GM13977 (cell line): Measurements from ENCODE around the gene POLR3A.

Source experiments
- DNase-seq: peaks from one replicate; pipeline ENCODE4 v3.0.0; 2012; ENCODE audit warnings: low spot score
- CTCF ChIP-seq: IDR thresholded peaks from 2 replicates; pipeline ENCODE4 v1.5.1; 2012; ENCODE audit warnings: mild to moderate bottlenecking, control low read depth; ENCODE audit not compliant: insufficient read depth; ENCODE audit errors: extremely low read depth, missing control alignments
- in situ Hi-C: fragments of 300-500 bp; cut with MboI; formaldehyde crosslinking; loops from one replicate; pipeline ENCODE4 v1.12.0; 2022; ENCODE audit warnings: low sequenced_read_pairs, low pct_unique_long_range_greater_than_20kb, mixed read lengths, inconsistent platforms; ENCODE audit not compliant: unreplicated experiment

The POLR3A gene

GRCh38 chr10:77993620-77994019 lies 35.7 kb downstream of the POLR3A start:
- in situ Hi-C loops = no loop called here
- no peak for TF ChIP-seq CTCF

GRCh38 chr10:77989081-77989724 lies 40.1 kb downstream of the POLR3A start:
- in situ Hi-C loops = no loop called here
- DNase-seq = no peak
- TF ChIP-seq CTCF = no peak

More at GRCh38 chr10:77993620-77994019, 35.7 kb downstream of the POLR3A start:
- DNase-seq = no peak

GRCh38 chr10:77987671-77988255 lies 41.6 kb downstream of the POLR3A start:
- DNase-seq = no peak
- TF ChIP-seq CTCF = no peak
- in situ Hi-C loops = no loop called here

GRCh38 chr10:77984986-77985385 lies 44.3 kb downstream of the POLR3A start:
- in situ Hi-C loops = no loop called here

GRCh38 chr10:77983384-77984341 lies 45.7 kb downstream of the POLR3A start:
- no peak for DNase-seq
- TF ChIP-seq CTCF = no peak
- in situ Hi-C loops = no loop called here

More at GRCh38 chr10:77984986-77985385, 44.3 kb downstream of the POLR3A start:
- no peak for TF ChIP-seq CTCF
- DNase-seq = no peak

GRCh38 chr10:77981281-77981680 lies 48.0 kb downstream of the POLR3A start:
- in situ Hi-C loops = no loop called here
- no peak for DNase-seq
- TF ChIP-seq CTCF = no peak
